Osteoblast (primary cell): ENCODE measurements around the gene MPO. TPM values are rescaled to one million over a fixed set of nuclear protein-coding genes. Genes with fewer than 3 reads are reported as not detected.

ENCODE experiments used
- DNase-seq: peaks from one replicate; pipeline ENCODE4 v3.0.0; 2011; ENCODE audit warnings: low spot score, mixed read lengths; ENCODE audit not compliant: insufficient read length; ENCODE audit errors: missing footprints
- H2AFZ ChIP-seq: 2 replicates; pipeline ENCODE4 v1.6.0; 2011; ENCODE audit warnings: mild to moderate bottlenecking, low read length
- H3K27ac ChIP-seq: 2 replicates; pipeline ENCODE4 v1.5.1; 2011; ENCODE audit warnings: mild to moderate bottlenecking, low read depth, low read length, moderate library complexity
- H3K27me3 ChIP-seq: 2 replicates; pipeline ENCODE4 v1.6.0; 2012; ENCODE audit warnings: mild to moderate bottlenecking, control low read depth, inconsistent platforms, low read length, moderate library complexity; ENCODE audit not compliant: insufficient read depth
- H3K36me3 ChIP-seq: 2 replicates; pipeline ENCODE4 v1.5.1; 2011; ENCODE audit warnings: mild to moderate bottlenecking, low read length, control low read depth, moderate library complexity; ENCODE audit not compliant: insufficient read depth
- H3K4me1 ChIP-seq: 2 replicates; pipeline ENCODE4 v1.5.1; 2011; ENCODE audit warnings: mild to moderate bottlenecking, low read length, control low read depth, moderate library complexity; ENCODE audit not compliant: insufficient read depth
- H3K4me2 ChIP-seq: 2 replicates; pipeline ENCODE4 v1.6.0; 2011; ENCODE audit warnings: mild to moderate bottlenecking, low read length; ENCODE audit not compliant: insufficient read depth
- H3K4me3 ChIP-seq: fragments of 200-600 bp; sonication (generic); 3 replicates; pipeline ENCODE4 v1.5.1; 2012; ENCODE audit warnings: mild to moderate bottlenecking, low read length, inconsistent platforms; ENCODE audit not compliant: insufficient read depth
- H3K79me2 ChIP-seq: 2 replicates; pipeline ENCODE4 v1.6.0; 2012; ENCODE audit warnings: mild to moderate bottlenecking, low read length, control low read depth, inconsistent platforms; ENCODE audit not compliant: insufficient read depth
- H3K9me3 ChIP-seq: 2 replicates; pipeline ENCODE4 v1.5.1; 2011; ENCODE audit warnings: low read depth, low read length, control low read depth
- H4K20me1 ChIP-seq: 2 replicates; pipeline ENCODE4 v1.6.0; 2012; ENCODE audit warnings: mild to moderate bottlenecking, low read length, control low read depth; ENCODE audit not compliant: insufficient read depth
- total RNA-seq: library from RNA; depleted of rRNA; stranded (reverse); fragments of >200 nt; gene quantifications from 2 replicates; pipeline ENCODE4 v1.2.3, GENCODE V29; 2012
- TF ChIP-seq, protein P1 (sequence below): IDR thresholded peaks from 2 replicates; pipeline ENCODE4 v1.5.1; 2011; ENCODE audit warnings: mild to moderate bottlenecking, low read depth, low read length, moderate library complexity; ENCODE audit errors: extremely low read depth

Gene MPO
- total RNA-seq, 1 donor = under 0.01 TPM

DNA sequence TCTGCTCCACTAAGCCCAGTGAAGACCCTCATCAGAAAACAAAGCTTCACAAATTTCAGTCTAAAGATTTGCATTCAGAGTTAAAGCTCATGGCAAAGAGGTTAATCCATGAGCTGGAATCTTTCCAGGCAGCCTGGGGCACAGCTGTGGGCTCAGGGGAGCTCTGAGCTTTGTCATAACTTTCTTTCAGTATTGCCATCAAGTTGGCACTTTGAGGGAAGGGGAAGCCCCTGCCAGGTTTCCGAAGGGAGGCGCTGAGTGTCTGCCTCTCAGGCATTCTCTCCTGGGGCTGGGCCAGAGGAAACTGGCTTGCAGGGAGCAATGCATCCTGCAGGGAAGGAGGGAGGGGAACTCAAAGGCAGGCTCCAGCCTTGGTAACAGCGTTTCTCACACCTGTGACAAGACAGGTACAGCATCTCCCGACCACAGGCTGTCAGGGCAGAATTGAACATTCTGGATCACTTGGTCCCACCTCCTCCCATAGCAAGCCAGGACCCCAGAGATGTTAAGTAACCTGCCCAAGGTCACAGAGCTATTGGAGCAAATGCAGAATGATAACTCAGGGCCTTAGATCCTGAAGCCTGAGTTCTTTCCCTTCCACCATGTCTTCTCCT lies 38.5 kb downstream of the MPO start:
- no peaks in the 10 kb centered on the region for H3K9me3 ChIP-seq
- H3K36me3 ChIP-seq = no peaks in the 10 kb centered on the region
- no peaks in the 10 kb centered on the region for H3K4me1 ChIP-seq
- no peak for DNase-seq
- no peak overlapping the region for H3K4me3 ChIP-seq
- no peaks in the 10 kb centered on the region for H3K79me2 ChIP-seq
- peaks cover 47% of the 10 kb centered on the region for H3K27me3 ChIP-seq
- H3K27ac ChIP-seq = no peak overlapping the region
- TF ChIP-seq, protein P1, sequence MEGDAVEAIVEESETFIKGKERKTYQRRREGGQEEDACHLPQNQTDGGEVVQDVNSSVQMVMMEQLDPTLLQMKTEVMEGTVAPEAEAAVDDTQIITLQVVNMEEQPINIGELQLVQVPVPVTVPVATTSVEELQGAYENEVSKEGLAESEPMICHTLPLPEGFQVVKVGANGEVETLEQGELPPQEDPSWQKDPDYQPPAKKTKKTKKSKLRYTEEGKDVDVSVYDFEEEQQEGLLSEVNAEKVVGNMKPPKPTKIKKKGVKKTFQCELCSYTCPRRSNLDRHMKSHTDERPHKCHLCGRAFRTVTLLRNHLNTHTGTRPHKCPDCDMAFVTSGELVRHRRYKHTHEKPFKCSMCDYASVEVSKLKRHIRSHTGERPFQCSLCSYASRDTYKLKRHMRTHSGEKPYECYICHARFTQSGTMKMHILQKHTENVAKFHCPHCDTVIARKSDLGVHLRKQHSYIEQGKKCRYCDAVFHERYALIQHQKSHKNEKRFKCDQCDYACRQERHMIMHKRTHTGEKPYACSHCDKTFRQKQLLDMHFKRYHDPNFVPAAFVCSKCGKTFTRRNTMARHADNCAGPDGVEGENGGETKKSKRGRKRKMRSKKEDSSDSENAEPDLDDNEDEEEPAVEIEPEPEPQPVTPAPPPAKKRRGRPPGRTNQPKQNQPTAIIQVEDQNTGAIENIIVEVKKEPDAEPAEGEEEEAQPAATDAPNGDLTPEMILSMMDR = no peak
- H4K20me1 ChIP-seq = no peaks in the 10 kb centered on the region
- H3K4me2 ChIP-seq = no peak overlapping the region
- H2AFZ ChIP-seq = no peak overlapping the region

GRCh38 chr17:58239987-58240386 lies 40.7 kb downstream of the MPO start:
- Histone ChIP-seq H3K4me1 (no peaks in the 10 kb centered on the region), H3K79me2 (no peaks in the 10 kb centered on the region), H3K27ac (no peak overlapping the region), H3K9me3 (no peaks in the 10 kb centered on the region), H3K27me3 (peaks cover 60% of the 10 kb centered on the region), H3K4me2 (no peak overlapping the region), H3K4me3 (no peak overlapping the region), H2AFZ (no peak overlapping the region), H4K20me1 (no peaks in the 10 kb centered on the region), H3K36me3 (no peaks in the 10 kb centered on the region)
- DNase-seq = no peak
- TF ChIP-seq, protein P1 = no peak

- no peak within 1 kb of the TSS for H2AFZ ChIP-seq
- TF ChIP-seq, protein P1 = no peak
- H3K27me3 ChIP-seq = peaks cover 61% of the 10 kb centered on the region
These were observed 42.5 kb downstream of the MPO start, which contains the start of gene LPO for GRCh38 chr17:58238147-58238634. Gene LPO (plus strand): TSS chr17:58238584. CDS start chr17:58242980, 4,396 bp downstream.

GRCh38 chr17:58236394-58236793 lies 44.3 kb downstream of the MPO start:
- Histone ChIP-seq H2AFZ (no peak overlapping the region), H3K4me1 (peaks cover 19% of the 10 kb centered on the region), H3K79me2 (no peaks in the 10 kb centered on the region), H3K4me3 (no peak overlapping the region), H3K36me3 (no peaks in the 10 kb centered on the region), H3K4me2 (no peak overlapping the region), H4K20me1 (no peaks in the 10 kb centered on the region), H3K27ac (no peak overlapping the region), H3K9me3 (no peaks in the 10 kb centered on the region), H3K27me3 (peaks cover 45% of the 10 kb centered on the region)
- no peak for DNase-seq
- TF ChIP-seq, protein P1 = no peak

More at GRCh38 chr17:58238147-58238634, 42.5 kb downstream of the MPO start, which contains the start of gene LPO:
- H3K4me3 ChIP-seq = no peak within 1 kb of the TSS
- no peaks in the 10 kb centered on the region for H3K36me3 ChIP-seq
- H3K4me2 ChIP-seq = no peak within 1 kb of the TSS
- H3K9me3 ChIP-seq = no peaks in the 10 kb centered on the region
- no peak for DNase-seq
- H4K20me1 ChIP-seq = no peaks in the 10 kb centered on the region
- H3K27ac ChIP-seq = no peak within 1 kb of the TSS
- H3K4me1 ChIP-seq = peaks cover 1% of the 10 kb centered on the region
- no peaks in the 10 kb centered on the region for H3K79me2 ChIP-seq
